B cell (primary cell): Measurements from ENCODE around the gene PIGQ.

Experiments used
- CTCF ChIP-seq: fragments of 200-600 bp; IDR thresholded peaks from one replicate; pipeline ENCODE4 v1.8.0; 2022; ENCODE audit warnings: antibody characterized with exemption, mild to moderate bottlenecking
- EZH2 ChIP-seq: IDR thresholded peaks from 2 replicates; pipeline ENCODE4 v1.6.1; 2012; ENCODE audit warnings: borderline replicate concordance, low read depth, mild to moderate bottlenecking, moderate library complexity, low read length; ENCODE audit not compliant: insufficient read depth, poor library complexity, severe bottlenecking

GRCh38 chr16:583470-583814 lies 13.7 kb downstream of the PIGQ start:
- TF ChIP-seq CTCF (no peak), EZH2 (no peak)
